Muscle of back (tissue), 11 donors: ENCODE data around the gene VSTM2L. TPM values are rescaled to one million over a fixed set of nuclear protein-coding genes. Genes with fewer than 3 reads are reported as not detected.

ENCODE experiments used
- DNase-seq, 3 donors: peaks; one replicate each; pipeline versions ENCODE4 v3.0.0 to v3.0.0-alpha.2; 2013
- polyA plus RNA-seq, 10 donors: library from polyadenylated mRNA; unstranded; fragments of 120-200 nt; gene quantifications; one replicate each; pipeline ENCODE4 v1.2.1, GENCODE V29; 2013; ENCODE audit not compliant: insufficient read length in 10 of 10

The VSTM2L gene
- polyA plus RNA-seq, 10 donors = 0.80 to 3.9 (median 2.1) TPM

GRCh38 chr20:37986044-37986858, 83.3 kb downstream of the VSTM2L start:
- DNase-seq = no peak

GRCh38 chr20:37986873-37987601, 84.1 kb downstream of the VSTM2L start:
- peak; percentile 66 to 83 (median 77) for DNase-seq

GRCh38 chr20:37987602-37988290, 84.8 kb downstream of the VSTM2L start:
- peak in 1 of 3 donors; percentile 29 for DNase-seq

GRCh38 chr20:37988306-37988954, 85.5 kb downstream of the VSTM2L start:
- DNase-seq = no peak

GRCh38 chr20:37989601-37990295, 86.8 kb downstream of the VSTM2L start:
- DNase-seq = no peak

- peak in 1 of 3 donors; percentile 47 for DNase-seq
These were observed 87.7 kb downstream of the VSTM2L start for GRCh38 chr20:37990571-37991151.

- no peak for DNase-seq
These were observed 88.4 kb downstream of the VSTM2L start for GRCh38 chr20:37991157-37991866.

- DNase-seq = no peak
These were observed 89.0 kb downstream of the VSTM2L start for GRCh38 chr20:37991908-37992307.

- peak; percentile 48 to 85 (median 53) for DNase-seq
These were observed 90.0 kb downstream of the VSTM2L start for GRCh38 chr20:37992802-37993409.

- DNase-seq = no peak
These were observed 91.6 kb downstream of the VSTM2L start for GRCh38 chr20:37994512-37994911.

Other genes with a start within 250 kb of the VSTM2L start
- gene CTNNBL1, start 209.1 kb upstream of the VSTM2L start, polyA plus RNA-seq = 10 to 100 TPM; 24.6 to 48.9 (median 30.3) TPM
- 10 to 100 TPM; 13.0 to 19.3 (median 16.2) TPM for gene TTI1, start 130.3 kb downstream of the VSTM2L start, polyA plus RNA-seq
- gene RPRD1B, start 130.6 kb downstream of the VSTM2L start, polyA plus RNA-seq = 10 to 100 TPM; 18.4 to 33.0 (median 26.5) TPM